ENCODE measurements around the gene IFNE.

DNA sequence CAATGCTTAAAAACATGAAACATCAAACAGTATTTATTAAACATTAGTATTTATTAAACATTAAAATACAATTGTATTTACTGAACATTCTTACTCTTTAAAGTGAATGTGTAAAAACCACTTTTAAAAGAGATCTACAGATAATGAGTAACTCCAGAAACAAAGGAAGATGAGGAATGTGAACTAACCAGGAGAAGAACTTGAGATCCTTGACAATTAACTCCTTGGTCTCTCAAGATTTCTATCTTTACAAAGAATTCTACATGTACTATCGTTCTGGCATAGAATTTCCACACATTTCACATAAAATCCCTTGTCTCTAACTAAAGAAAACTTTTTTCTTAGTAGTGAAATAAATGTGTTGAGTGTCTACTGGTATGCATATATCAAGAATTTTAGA is 28.7 kb upstream of the IFNE start:
- TF ChIP-seq, protein P1, sequence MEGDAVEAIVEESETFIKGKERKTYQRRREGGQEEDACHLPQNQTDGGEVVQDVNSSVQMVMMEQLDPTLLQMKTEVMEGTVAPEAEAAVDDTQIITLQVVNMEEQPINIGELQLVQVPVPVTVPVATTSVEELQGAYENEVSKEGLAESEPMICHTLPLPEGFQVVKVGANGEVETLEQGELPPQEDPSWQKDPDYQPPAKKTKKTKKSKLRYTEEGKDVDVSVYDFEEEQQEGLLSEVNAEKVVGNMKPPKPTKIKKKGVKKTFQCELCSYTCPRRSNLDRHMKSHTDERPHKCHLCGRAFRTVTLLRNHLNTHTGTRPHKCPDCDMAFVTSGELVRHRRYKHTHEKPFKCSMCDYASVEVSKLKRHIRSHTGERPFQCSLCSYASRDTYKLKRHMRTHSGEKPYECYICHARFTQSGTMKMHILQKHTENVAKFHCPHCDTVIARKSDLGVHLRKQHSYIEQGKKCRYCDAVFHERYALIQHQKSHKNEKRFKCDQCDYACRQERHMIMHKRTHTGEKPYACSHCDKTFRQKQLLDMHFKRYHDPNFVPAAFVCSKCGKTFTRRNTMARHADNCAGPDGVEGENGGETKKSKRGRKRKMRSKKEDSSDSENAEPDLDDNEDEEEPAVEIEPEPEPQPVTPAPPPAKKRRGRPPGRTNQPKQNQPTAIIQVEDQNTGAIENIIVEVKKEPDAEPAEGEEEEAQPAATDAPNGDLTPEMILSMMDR (IDR thresholded peaks at IDR 0.05): no peak
- TF ChIP-seq POLR2A (IDR thresholded peaks at IDR 0.05): no peak
